Thyroid gland (tissue), 4 donors: ENCODE measurements around the gene MYD88.

Experiments
- CTCF ChIP-seq, 6 experiments: fragments of 200-600 bp in 3 of 6; fragments of 450-650 bp in 3 of 6; sonication (generic) in 3 of 6; IDR thresholded peaks; one replicate each; pipeline ENCODE4 v1.5.1; 2016 to 2019; ENCODE audit warnings: antibody characterized with exemption in 6 of 6, mild to moderate bottlenecking in 2 of 6, inconsistent platforms in 1 of 6, moderate library complexity in 1 of 6
- POLR2A ChIP-seq, 2 donors: fragments of 450-650 bp; IDR thresholded peaks; one replicate each; pipeline ENCODE4 v1.6.1; 2017; ENCODE audit warnings: antibody characterized with exemption in 2 of 2, mild to moderate bottlenecking in 2 of 2, moderate library complexity in 1 of 2

GRCh38 chr3:38111696-38112377 is 26.6 kb upstream of the MYD88 start:
- TF ChIP-seq POLR2A (IDR thresholded peaks at IDR 0.05) = no peak
- TF ChIP-seq CTCF (IDR thresholded peaks at IDR 0.05) = no peak
